WERI-Rb-1 (cell line): Measurements from ENCODE around the gene OSGEPL1.
"Not testable (repeated sequence)": the region's sequence is repeated elsewhere in the genome, so short reads cannot be mapped to it uniquely, and the experiment has no call there.

Experiments
- DNase-seq: peaks from one replicate; pipeline ENCODE4 v3.0.0-alpha.2; 2020
- H3K27ac ChIP-seq: fragments of 250-450 bp; sonication (Bioruptor Pico); 2 replicates; pipeline ENCODE4 v1.5.1; 2020; ENCODE audit warnings: mild to moderate bottlenecking, moderate library complexity
- H3K27me3 ChIP-seq: fragments of 250-450 bp; sonication (Bioruptor Pico); 2 replicates; pipeline ENCODE4 v1.5.1; 2021; ENCODE audit warnings: mild to moderate bottlenecking, low read depth, moderate library complexity; ENCODE audit not compliant: insufficient read depth, severe bottlenecking
- H3K36me3 ChIP-seq: fragments of 250-450 bp; sonication (Bioruptor Pico); 2 replicates; pipeline ENCODE4 v1.5.1; 2020; ENCODE audit warnings: mild to moderate bottlenecking, moderate library complexity
- H3K4me3 ChIP-seq: 2 replicates; pipeline ENCODE4 v1.5.1; 2011; ENCODE audit warnings: low read depth, mild to moderate bottlenecking, control low read depth, low read length
- H3K9me3 ChIP-seq: fragments of 250-450 bp; sonication (Bioruptor Pico); 2 replicates; pipeline ENCODE4 v1.5.1; 2021; ENCODE audit warnings: mild to moderate bottlenecking, moderate library complexity; ENCODE audit not compliant: severe bottlenecking
- TF ChIP-seq, protein P1 (sequence below): IDR thresholded peaks from 2 replicates; pipeline ENCODE4 v1.5.1; 2011; ENCODE audit warnings: low read depth, mild to moderate bottlenecking, control low read depth, inconsistent platforms, low read length

OSGEPL1 gene

DNA sequence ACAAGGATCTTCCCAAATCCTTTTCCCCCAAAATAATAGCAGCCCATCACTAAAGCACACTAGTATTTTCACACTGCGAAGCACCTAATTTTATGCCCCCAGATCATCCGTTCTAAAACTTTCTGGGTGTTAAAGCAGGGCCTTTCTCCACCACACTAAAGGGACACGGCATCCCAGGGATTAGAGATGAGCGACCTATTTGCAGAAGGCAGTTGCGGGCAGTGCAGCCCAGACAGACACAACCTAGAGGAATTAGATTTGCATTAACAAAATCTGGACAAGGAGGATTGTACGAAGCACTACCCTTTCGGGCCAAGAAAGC lies 402 bp downstream of the OSGEPL1 start:
- H3K36me3 ChIP-seq = peaks cover 12% of the 10 kb centered on the region
- peak overlapping the region; percentile 98 for H3K27ac ChIP-seq
- TF ChIP-seq, protein P1, sequence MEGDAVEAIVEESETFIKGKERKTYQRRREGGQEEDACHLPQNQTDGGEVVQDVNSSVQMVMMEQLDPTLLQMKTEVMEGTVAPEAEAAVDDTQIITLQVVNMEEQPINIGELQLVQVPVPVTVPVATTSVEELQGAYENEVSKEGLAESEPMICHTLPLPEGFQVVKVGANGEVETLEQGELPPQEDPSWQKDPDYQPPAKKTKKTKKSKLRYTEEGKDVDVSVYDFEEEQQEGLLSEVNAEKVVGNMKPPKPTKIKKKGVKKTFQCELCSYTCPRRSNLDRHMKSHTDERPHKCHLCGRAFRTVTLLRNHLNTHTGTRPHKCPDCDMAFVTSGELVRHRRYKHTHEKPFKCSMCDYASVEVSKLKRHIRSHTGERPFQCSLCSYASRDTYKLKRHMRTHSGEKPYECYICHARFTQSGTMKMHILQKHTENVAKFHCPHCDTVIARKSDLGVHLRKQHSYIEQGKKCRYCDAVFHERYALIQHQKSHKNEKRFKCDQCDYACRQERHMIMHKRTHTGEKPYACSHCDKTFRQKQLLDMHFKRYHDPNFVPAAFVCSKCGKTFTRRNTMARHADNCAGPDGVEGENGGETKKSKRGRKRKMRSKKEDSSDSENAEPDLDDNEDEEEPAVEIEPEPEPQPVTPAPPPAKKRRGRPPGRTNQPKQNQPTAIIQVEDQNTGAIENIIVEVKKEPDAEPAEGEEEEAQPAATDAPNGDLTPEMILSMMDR = no peak

DNA sequence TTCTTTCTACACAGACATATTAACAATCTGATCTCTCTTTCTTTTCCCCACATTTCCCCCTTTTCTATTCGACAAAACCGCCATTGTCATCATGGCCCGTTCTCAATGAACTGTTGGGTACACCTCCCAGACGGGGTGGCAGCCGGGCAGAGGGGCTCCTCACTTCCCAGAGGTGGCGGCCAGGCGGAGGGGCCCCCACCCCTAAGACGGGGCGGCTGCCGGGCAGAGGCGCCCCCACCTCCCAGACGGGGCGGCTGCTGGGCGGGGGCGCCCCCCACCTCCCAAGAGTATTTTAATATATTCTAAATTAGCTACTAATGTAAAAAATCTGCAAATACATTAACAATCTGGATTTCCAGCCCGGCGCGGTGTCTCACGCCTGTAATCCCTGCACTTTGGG lies 2.4 kb downstream of the OSGEPL1 start:
- not testable (repeated sequence) for H3K36me3 ChIP-seq, H3K27me3 ChIP-seq, H3K9me3 ChIP-seq, DNase-seq, H3K4me3 ChIP-seq
- H3K27ac ChIP-seq = peak overlapping the region; percentile 39; the same call in 1 of the 2 replicates

More for the DNA sequence above, 402 bp downstream of the OSGEPL1 start:
- Histone ChIP-seq H3K27me3 (no peaks in the 10 kb centered on the region), H3K9me3 (no peaks in the 10 kb centered on the region), H3K4me3 (peak overlapping the region; percentile 89)
- DNase-seq = no peak

DNA sequence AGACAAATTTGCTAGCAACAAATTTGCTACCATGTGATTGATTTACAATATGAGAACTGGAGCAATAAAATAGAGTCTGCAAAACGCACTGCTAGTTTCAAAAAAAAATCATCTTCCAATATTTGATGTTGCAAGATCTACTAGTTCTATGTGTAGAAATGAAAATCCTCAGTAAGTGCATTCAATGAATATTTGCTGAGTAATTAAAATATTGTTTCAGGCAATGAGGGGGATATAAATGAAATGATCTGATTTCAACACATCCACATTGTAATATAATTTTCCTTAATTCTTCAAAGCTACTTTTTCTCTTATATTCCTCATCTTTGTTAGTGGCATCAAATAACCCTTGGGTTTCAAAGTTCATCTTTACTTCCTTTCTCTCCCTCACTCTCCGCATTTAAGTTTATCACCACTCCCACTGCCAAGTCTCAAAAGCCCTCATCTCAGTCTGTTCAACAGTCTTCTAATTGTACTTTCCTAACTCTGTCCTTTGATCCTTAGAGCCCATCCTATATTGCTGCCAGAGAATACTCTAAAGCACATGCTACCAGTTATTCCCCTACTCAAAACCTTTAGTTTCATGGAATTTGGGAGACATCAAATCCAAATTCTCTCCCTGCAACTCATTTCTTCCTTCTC lies 6.2 kb downstream of the OSGEPL1 start:
- TF ChIP-seq, protein P1 = no peak
- H3K9me3 ChIP-seq = no peaks in the 10 kb centered on the region
- H3K27ac ChIP-seq = no peak overlapping the region
- H3K27me3 ChIP-seq = no peaks in the 10 kb centered on the region
- no peak for DNase-seq
- no peak overlapping the region for H3K4me3 ChIP-seq
- H3K36me3 ChIP-seq = no peaks in the 10 kb centered on the region

DNA sequence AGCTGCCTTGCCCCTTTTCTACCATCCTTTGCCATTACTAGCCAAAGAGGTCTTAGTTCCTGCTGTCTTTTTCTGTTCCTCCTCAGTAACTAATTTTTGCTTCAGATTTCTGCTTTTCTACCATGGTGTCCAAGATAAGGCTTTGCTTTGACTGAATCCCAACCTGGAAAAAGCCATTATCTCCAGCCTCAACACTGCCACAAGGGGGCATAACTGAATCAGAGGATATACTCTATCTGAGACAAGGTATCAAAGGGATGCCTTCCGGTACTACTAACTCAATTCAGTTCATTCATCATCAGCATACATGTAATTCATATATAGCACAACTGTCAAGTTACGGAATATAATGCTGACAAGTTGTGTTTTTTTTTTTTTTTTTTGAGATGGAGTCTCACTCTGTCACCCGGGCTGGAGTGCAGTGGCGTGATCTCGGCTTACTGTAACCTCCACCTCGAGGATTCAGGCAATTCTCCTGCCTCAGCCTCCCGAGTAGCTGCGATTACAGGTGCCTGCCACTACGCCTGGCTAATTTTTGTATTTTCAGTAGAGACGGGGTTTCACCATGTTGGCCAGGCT lies 11.4 kb downstream of the OSGEPL1 start:
- H3K27ac ChIP-seq = no peak overlapping the region
- no peaks in the 10 kb centered on the region for H3K27me3 ChIP-seq
- no peaks in the 10 kb centered on the region for H3K9me3 ChIP-seq
- no peaks in the 10 kb centered on the region for H3K36me3 ChIP-seq
- TF ChIP-seq, protein P1 = peak; percentile 66
- no peak overlapping the region for H3K4me3 ChIP-seq
- peak; percentile 59 for DNase-seq

DNA sequence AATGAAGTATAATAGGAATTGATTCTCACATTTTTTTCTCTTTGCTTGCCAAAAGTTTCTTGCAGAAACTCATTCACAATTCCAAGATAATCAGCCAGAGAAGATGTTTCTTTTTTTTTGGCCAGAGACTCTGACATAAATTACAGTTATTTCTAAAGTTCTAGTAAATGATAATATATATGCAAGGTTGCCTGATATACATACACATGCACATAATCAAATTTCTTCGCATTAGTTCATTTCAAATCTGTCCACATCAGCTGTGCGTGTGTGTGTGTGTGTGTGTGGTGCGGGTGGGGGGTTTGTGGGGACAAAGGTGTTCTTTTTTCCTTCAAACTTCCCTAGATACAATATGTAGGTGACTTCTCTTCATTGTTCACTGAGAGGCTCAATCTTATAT lies 33.2 kb downstream of the OSGEPL1 start:
- TF ChIP-seq, protein P1 = no peak
- no peak overlapping the region for H3K4me3 ChIP-seq
- no peaks in the 10 kb centered on the region for H3K27me3 ChIP-seq
- no peak for DNase-seq
- no peak overlapping the region for H3K27ac ChIP-seq
- H3K36me3 ChIP-seq = no peaks in the 10 kb centered on the region
- no peaks in the 10 kb centered on the region for H3K9me3 ChIP-seq

DNA sequence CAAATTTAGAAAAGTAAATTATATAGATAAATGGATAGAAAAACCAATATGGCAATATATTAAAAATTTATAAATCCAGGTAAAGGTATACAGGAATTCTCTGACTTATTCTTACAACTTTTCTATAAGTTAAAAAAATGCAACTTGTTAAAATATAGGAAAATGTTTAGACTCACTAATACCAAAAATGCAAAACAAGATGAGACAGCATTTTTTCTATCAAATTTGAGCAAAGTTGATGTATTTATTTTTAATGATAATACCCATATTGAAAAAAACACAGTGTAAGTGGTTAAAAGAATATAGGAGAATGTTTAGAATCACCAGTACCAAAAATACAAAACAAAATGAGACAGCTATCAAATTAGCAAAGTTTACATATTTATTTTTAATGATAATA lies 35.7 kb downstream of the OSGEPL1 start:
- H3K36me3 ChIP-seq = no peaks in the 10 kb centered on the region
- no peak for DNase-seq
- no peaks in the 10 kb centered on the region for H3K9me3 ChIP-seq
- H3K27me3 ChIP-seq = no peaks in the 10 kb centered on the region
- no peak overlapping the region for H3K27ac ChIP-seq
- TF ChIP-seq, protein P1 = no peak
- H3K4me3 ChIP-seq = no peak overlapping the region
